ENCODE data around the gene TRIM38. TPM values are rescaled to one million over a fixed set of nuclear protein-coding genes. Genes with fewer than 3 reads are reported as not detected.
A peak's percentile ranks its signal among the peaks of the same experiment; 100 is the strongest.

TRIM38 gene
- total and polyA plus RNA-seq, 2 of the 13 experiments (the other 11 are each of a cell fraction or from before 2014, with no cell fraction given): 2.5 to 3.1 TPM

GRCh38 chr6:26025894-26026832 lies 63.6 kb downstream of the TRIM38 start (continued):
- no peak for TF ChIP-seq NKX3-1 (CRISPR knock-in tag; IDR thresholded peaks at IDR 0.05)
- no peak for TF ChIP-seq PBX3 (CRISPR knock-in tag; IDR thresholded peaks at IDR 0.05; ENCODE audit: borderline replicate concordance)
- no peak for TF ChIP-seq HNF1A (IDR thresholded peaks at IDR 0.05; ENCODE audit: low read depth)
- 0 out of 2 replicates have a peak, but pooled peaks have one; percentile 17 for TF ChIP-seq HNF1A (CRISPR knock-in tag; IDR thresholded peaks at IDR 0.05; ENCODE audit: borderline replicate concordance)
- no peak for TF ChIP-seq ZNF550 (CRISPR knock-in tag; IDR thresholded peaks at IDR 0.05; ENCODE audit: borderline replicate concordance)
- no peak for TF ChIP-seq XBP1 (CRISPR knock-in tag; IDR thresholded peaks at IDR 0.05)
- TF ChIP-seq HDAC1 (CRISPR knock-in tag; IDR thresholded peaks at IDR 0.05): peak; percentile 49; the same call in 1 of the 2 replicates
- no peak for TF ChIP-seq ZNF468 (CRISPR knock-in tag; IDR thresholded peaks at IDR 0.05)
- TF ChIP-seq TOPORS (CRISPR knock-in tag; IDR thresholded peaks at IDR 0.05): no peak
- TF ChIP-seq ZNF672 (CRISPR knock-in tag; IDR thresholded peaks at IDR 0.05): no peak
- 0 out of 2 replicates have a peak, but pooled peaks have one; percentile 49 for TF ChIP-seq KAT8 (CRISPR knock-in tag; IDR thresholded peaks at IDR 0.05)
- peak; percentile 95 for TF ChIP-seq CTCF (CRISPR knock-in tag; IDR thresholded peaks at IDR 0.05)
- TF ChIP-seq GLI4 (CRISPR knock-in tag; IDR thresholded peaks at IDR 0.05; ENCODE audit: borderline replicate concordance): no peak
- TF ChIP-seq HOXA5 (CRISPR knock-in tag; IDR thresholded peaks at IDR 0.05): no peak
- TF ChIP-seq PITX1 (CRISPR knock-in tag; IDR thresholded peaks at IDR 0.05): peak; percentile 78; the same call in 1 of the 2 replicates
- TF ChIP-seq ATF7-NPFF (CRISPR knock-in tag; IDR thresholded peaks at IDR 0.05; ENCODE audit: low read depth): no peak
- TF ChIP-seq, protein P1, sequence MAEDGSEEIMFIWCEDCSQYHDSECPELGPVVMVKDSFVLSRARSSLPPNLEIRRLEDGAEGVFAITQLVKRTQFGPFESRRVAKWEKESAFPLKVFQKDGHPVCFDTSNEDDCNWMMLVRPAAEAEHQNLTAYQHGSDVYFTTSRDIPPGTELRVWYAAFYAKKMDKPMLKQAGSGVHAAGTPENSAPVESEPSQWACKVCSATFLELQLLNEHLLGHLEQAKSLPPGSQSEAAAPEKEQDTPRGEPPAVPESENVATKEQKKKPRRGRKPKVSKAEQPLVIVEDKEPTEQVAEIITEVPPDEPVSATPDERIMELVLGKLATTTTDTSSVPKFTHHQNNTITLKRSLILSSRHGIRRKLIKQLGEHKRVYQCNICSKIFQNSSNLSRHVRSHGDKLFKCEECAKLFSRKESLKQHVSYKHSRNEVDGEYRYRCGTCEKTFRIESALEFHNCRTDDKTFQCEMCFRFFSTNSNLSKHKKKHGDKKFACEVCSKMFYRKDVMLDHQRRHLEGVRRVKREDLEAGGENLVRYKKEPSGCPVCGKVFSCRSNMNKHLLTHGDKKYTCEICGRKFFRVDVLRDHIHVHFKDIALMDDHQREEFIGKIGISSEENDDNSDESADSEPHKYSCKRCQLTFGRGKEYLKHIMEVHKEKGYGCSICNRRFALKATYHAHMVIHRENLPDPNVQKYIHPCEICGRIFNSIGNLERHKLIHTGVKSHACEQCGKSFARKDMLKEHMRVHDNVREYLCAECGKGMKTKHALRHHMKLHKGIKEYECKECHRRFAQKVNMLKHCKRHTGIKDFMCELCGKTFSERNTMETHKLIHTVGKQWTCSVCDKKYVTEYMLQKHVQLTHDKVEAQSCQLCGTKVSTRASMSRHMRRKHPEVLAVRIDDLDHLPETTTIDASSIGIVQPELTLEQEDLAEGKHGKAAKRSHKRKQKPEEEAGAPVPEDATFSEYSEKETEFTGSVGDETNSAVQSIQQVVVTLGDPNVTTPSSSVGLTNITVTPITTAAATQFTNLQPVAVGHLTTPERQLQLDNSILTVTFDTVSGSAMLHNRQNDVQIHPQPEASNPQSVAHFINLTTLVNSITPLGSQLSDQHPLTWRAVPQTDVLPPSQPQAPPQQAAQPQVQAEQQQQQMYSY (CRISPR knock-in tag; IDR thresholded peaks at IDR 0.05): no peak
